Stimulated activated CD8-positive, alpha-beta memory T cell treated with anti-CD3 and anti-CD28 coated beads, Interleukin-12 subunit alpha, Interleukin-12 subunit beta, amount 100 ng/mL, for 1 hour (primary cell): ENCODE results near the gene RBM27.
A peak's percentile ranks its signal among the peaks of the same experiment; 100 is the strongest.
"Not testable (repeated sequence)": the region's sequence is repeated elsewhere in the genome, so short reads cannot be mapped to it uniquely, and the experiment has no call there.

Experiments used
- DNase-seq: peaks from one replicate; pipeline ENCODE4 v3.0.0-alpha.2; 2020; ENCODE audit warnings: low read depth

Gene RBM27, protein sequence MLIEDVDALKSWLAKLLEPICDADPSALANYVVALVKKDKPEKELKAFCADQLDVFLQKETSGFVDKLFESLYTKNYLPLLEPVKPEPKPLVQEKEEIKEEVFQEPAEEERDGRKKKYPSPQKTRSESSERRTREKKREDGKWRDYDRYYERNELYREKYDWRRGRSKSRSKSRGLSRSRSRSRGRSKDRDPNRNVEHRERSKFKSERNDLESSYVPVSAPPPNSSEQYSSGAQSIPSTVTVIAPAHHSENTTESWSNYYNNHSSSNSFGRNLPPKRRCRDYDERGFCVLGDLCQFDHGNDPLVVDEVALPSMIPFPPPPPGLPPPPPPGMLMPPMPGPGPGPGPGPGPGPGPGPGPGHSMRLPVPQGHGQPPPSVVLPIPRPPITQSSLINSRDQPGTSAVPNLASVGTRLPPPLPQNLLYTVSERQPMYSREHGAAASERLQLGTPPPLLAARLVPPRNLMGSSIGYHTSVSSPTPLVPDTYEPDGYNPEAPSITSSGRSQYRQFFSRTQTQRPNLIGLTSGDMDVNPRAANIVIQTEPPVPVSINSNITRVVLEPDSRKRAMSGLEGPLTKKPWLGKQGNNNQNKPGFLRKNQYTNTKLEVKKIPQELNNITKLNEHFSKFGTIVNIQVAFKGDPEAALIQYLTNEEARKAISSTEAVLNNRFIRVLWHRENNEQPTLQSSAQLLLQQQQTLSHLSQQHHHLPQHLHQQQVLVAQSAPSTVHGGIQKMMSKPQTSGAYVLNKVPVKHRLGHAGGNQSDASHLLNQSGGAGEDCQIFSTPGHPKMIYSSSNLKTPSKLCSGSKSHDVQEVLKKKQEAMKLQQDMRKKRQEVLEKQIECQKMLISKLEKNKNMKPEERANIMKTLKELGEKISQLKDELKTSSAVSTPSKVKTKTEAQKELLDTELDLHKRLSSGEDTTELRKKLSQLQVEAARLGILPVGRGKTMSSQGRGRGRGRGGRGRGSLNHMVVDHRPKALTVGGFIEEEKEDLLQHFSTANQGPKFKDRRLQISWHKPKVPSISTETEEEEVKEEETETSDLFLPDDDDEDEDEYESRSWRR

GRCh38 chr5:146203011-146203871 lies at the start of gene RBM27:
RBM27 (plus strand) TSS chr5:146203605; CDS start chr5:146203766, 161 bp downstream.
- peak; percentile 93 for DNase-seq

DNA sequence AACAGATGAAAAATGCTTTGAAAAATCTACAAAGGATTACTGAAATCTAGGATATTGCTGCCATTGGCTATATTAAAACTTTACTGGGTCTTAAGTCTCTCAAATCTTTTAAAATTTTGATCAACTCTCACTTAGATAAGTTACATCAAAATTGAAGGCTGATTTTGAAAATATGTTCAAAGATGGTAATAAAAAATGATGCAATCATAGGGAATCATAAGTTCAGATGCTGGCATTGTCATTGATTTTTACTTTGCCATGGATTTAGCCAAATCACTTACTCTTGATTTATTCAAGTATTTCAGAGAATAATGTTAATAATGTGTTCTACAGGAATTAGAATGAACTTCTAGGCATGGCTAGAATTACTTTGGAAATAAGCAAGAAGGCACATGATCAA lies 45.1 kb upstream of the RBM27 start:
- no peak for DNase-seq

- DNase-seq = no peak
Observed at GRCh38 chr5:146164382-146164781, 39.0 kb upstream of the RBM27 start.

DNA sequence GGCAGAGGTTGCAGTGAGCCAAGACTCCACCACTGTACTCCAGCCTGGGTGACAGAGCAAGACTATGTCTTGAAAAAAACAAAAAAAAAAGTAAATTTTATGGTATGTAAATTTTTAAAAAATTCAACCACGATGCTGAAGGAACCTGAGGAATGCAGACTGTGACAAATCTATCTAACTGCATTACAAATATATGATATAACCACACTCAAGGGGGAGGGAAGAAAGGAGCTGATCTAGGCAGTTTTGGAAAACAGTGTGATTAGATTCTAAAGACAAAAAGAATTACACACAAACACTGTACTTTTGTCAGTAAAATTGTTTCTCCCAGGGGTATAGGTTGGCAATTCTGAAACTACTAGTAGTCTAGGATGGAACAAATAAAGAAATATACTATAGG lies 37.9 kb upstream of the RBM27 start:
- no peak for DNase-seq

GRCh38 chr5:146165903-146166302 lies 37.5 kb upstream of the RBM27 start:
- no peak for DNase-seq

- no peak for DNase-seq
Observed at GRCh38 chr5:146169076-146169475, 34.3 kb upstream of the RBM27 start.

DNA sequence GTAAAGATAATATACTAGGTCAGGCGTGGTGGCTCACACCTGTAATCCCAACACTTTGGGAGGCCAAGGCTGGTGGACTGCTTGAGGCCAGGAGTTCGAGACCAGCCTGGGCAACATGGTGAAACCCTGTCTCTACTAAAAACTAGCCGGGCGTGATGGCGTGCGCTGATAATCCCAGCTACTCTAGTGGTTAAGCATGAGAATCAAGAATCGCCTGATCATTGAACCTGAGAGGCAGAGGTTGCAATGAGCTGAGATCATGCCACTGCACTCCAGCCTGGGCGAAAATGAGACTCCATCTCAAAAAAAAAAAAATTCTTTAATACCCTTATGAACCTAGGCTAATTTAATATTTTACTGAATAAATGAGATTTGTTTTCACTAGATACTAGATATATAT lies 30.4 kb upstream of the RBM27 start:
- not testable (repeated sequence) for DNase-seq

- DNase-seq = no peak
Observed at GRCh38 chr5:146173597-146173996, 29.8 kb upstream of the RBM27 start.

- DNase-seq = no peak
Observed at GRCh38 chr5:146176805-146177204, 26.6 kb upstream of the RBM27 start.

- no peak for DNase-seq
Observed at GRCh38 chr5:146179696-146180095, 23.7 kb upstream of the RBM27 start.

DNA sequence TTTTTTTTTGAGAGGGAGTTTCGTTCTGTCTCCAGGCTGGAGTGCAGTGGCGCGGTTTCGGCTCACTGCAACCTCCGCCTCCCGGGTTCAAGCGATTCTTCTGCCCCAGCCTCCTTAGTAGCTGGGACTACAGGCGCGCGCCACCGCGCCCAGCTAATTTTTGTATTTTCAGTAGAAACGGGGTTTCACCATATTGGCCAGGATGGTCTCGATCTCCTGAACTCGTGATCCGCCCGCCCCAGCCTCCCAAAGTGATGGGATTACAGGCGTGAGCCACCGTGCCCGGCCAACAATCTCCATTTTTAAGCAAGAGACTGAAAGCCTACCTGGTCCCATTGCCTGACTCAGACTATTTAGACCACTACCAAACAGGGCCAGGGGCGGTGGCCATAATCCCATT lies 20.0 kb upstream of the RBM27 start:
- DNase-seq = not testable (repeated sequence)

- no peak for DNase-seq
Observed at GRCh38 chr5:146185161-146185560, 18.2 kb upstream of the RBM27 start.

DNA sequence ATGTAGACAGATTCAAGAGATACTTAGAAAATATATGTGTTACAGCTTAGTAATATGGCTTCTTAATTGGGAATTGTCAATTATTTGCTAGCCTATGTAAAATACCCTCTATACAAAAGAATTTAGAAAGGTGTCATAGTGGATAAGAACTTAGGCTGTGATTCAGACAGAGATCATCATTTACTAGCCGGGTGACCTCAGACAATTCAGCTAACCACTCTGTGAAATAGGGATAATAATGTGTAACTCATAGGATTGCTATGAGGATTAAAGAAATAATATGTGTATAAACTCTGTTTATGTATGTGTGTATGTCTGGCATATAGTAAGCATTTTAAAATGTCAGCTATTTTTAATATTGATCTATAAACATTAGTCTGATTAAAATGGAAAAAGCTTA lies 15.0 kb upstream of the RBM27 start:
- DNase-seq = no peak

GRCh38 chr5:146192571-146193043 lies 10.8 kb upstream of the RBM27 start:
- DNase-seq = no peak

DNA sequence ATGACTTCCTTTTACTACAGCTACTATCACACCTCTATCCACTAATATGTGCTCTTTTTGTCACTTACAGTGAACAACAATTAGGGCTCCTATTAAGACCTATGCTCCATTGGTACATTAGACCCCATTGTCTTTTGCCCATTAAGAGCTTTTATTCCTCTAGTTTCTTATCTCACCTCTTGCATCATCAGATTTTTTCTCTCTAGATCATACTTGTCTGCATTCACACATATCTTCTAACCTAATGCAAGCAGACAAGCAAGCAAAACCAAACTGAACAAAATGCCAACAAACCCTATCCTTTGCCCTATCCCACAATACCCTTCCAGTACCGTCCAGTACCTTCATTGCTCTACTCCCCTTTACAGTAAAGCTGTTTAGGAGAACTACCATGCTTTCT lies 10.1 kb upstream of the RBM27 start:
- no peak for DNase-seq

DNA sequence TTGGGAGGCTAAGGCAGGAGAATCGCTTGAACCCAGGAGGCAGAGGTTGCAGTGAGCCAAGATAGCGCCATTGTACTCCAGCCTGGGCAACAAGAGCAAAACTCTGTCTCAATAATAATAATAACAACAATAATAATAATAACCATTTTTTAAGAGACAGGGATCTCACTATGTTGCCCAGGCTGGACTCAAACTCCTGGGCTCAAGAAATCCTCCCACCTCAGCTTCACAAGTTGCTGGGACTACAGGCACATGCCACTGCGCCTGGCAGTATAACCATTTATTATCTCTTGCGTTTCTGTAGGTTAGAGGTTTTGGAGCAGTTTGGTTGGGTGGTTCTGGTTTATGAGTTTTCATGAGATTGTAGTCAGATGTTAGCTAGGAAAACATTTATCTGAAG lies 8.4 kb upstream of the RBM27 start:
- not testable (repeated sequence) for DNase-seq

GRCh38 chr5:146196459-146197048 lies 6.9 kb upstream of the RBM27 start:
- no peak for DNase-seq

GRCh38 chr5:146199176-146199815 lies 4.1 kb upstream of the RBM27 start:
- no peak for DNase-seq

GRCh38 chr5:146201795-146202194 lies 1.6 kb upstream of the RBM27 start:
- not testable (repeated sequence) for DNase-seq

DNA sequence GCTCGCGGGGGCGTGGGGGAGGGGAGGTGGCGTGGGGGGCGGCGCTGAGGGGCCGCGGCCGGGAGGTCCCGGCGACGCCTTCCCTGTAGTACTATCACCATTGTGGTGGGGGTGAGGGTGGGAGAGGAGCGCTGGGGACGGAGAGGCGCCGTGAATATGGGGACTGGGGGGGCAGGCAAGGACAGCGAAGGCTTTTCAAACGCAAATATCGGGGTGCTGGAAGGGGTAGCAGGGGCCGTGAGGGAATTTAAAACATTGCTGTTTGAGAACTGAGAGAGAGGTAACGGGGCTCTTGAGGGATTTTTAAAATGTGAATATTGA lies 427 bp downstream of the RBM27 start:
- no peak for DNase-seq
